ENCODE data around the gene CERT1.

Gene CERT1

GRCh38 chr5:75381456-75381855 lies 130.0 kb downstream of the CERT1 start:
- no peak for DNase-seq

- DNase-seq, result no peak
These were observed 131.3 kb downstream of the CERT1 start for GRCh38 chr5:75380099-75380498.

DNA sequence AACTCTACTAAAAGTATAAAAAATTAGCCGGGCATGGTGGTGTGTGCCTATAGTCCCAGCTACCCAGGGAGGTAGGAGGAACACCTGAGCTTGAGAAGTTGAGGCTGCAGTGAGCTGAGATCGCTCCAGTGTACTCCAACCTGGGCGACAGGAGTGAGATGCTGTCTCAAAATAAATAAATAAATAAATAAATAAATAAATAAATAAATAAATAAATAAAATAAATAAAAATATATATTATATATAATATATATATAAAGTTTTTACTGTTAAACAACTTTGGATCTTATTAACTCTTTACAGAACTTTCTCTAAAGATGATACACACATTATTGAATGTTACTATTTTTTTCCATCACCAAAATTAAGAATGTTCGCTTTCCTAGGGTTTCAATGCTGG lies 136.0 kb downstream of the CERT1 start:
- no peak for DNase-seq

GRCh38 chr5:75374394-75374814 lies 137.0 kb downstream of the CERT1 start:
- no peak for DNase-seq

DNA sequence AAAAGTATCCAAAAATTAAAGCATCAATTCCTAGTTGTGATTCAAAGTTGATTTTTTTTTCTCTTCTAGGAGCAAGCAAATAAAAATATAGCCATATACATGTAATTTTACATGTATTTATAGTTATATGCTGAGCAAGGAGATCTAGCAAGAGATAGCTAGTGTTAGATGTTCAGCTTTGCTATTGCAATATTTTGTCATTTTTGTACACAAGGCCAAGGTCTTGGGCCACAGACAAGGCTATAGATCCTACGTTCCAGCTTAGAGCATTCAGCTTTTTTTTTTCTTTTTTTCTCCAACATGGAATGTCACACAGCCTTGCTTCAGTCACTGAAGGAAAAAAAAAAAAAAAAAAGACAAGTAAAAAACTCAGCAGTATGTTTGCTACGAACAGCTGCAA lies 137.6 kb downstream of the CERT1 start:
- DNase-seq, result no peak

DNA sequence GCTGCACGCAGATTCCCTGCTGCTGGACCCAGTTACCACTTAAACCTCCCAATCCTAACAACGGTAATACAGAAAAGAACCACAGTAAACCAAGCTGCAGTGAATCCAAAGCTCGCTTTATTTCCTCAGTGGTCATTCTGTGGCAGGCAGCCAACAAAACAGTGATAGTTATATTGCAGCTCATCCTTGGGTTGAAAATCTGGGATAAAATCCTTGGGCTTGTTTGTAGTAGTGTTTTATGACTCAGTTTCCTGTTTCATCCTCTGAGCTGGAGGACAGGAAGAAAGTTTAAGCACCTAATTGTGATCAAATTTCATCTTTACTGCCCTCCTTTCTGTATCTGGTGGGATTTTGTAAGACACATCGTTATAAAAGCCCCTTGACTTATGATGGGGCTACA lies 143.0 kb downstream of the CERT1 start:
- no peak for DNase-seq

GRCh38 chr5:75367401-75367800 lies 144.0 kb downstream of the CERT1 start:
- DNase-seq, result no peak

DNA sequence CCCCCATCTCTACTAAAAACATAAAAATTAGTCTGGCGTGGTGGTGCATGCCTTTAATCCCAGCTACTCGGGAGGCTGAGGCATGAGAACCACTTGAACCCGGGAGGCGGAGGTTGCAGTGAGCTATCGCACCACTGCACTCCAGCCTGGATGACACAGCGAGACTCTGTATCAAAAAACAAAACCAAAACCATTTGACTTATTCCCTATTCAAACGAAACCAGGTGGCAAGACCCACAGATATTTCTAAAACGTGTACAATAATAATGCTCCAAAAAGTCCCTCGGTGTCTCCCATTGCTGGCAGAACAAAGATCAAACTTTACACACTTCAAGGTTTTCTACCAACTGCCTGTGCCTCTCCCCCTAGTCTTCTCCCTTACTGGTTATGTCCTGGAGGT lies 144.6 kb downstream of the CERT1 start:
- DNase-seq, result no peak

DNA sequence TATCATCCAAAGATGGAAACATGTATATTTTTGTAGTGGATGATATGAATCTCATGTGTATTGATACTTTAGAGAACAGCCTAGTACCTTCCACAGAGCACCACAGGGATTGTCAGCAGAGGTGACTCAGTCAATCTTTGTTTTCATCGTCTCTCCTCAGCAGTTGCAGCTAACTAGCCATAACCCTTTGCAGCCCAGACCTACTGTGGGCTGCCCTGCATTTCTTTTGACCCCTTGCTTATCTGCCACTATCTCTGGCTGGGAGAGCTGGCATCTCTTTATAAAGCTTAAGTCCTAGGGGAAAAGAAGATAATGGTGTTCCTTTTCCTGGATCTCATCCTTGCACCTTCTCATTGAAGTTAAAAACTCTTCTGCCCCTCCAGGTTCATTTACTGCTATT lies 145.7 kb downstream of the CERT1 start:
- DNase-seq, result no peak

DNA sequence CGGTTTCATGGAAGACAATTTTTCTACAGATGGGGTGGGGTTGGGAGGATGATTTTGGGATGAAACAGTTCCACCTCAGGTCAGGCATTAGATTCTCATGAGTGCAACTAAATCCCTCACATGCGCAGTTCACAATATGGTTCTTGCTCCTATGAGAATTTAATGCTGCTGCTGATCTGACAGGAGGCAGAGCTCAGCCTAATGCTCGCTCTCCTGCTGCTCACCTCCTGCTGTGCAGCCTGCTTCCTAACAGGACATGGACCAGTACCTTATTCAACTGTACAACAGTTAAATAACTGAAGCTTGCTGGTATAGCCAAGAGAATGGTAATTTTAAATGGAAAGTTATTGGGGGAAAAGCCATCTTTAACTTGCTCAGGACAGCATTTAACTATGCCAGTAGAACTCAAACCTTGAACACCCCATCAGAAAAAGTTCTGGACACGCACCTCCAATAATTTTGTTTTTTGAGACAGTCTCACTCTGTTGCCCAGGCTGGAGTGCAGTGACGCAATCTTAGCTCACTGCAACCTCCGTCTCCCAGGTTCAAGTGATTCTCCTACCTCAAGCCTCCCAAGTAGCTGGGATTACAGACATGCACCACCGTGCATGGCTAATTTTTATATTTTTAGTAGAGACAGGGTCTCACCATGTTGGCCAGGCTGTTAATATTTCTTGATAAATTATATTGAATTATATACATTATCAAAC lies 146.7 kb downstream of the CERT1 start:
- DNase-seq, result no peak

DNA sequence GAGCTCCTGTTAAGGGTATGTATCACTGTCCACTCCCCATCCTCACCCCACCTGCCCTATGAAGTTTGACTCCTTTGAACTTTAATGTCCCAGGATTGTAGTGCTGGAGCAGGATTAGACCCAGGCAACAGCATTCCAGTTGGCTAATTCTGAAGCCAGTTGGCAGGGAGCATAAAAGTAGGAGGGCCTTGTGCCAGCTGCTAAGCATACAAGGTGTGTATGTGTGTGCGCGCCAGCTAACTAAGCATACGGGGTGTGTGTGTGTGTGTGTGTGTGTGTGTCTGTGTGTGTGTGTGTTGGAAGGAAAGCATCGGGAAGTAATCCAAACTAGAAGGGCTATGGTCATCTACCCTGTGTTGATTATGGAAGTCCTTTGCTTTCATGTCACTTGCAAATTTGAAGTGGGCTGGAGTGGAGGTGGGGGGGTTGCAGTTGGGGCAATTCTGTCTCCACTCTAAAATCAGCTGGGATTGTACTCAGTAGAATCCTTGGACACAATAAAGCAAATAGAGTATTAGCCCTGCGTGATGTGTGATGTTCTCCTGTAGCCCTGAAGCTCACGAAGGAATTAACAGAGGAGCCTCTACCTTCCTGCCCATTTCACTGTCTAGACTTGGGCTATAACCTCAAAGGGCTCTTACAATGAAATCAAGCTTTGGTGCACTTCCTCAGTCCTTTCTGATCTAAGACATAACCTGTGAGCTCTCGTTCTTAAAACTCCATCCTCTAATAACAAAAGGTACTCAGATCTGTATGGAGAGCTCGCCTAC lies 147.5 kb downstream of the CERT1 start:
- DNase-seq, result peak; percentile 56

DNA sequence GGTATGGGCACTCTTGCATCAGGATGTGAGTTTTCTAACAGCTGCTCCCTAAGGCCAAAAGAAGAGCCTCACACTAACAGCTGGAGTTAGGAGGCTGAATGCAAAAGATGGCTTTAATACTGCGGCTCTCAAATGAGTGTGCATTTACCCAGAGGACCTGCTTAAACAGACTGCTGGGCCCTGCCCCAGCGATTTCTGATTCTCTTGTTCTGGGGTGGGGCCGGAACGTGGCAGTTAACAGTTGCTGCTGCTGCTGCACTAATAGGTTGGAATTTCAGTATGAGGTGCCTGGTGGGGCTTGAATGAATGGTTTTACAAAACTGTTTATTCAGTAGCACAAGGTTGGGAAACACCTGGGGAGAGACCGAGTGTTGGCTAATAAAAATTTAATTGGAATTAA lies 148.3 kb downstream of the CERT1 start:
- no peak for DNase-seq

- no peak for DNase-seq
These were observed 148.9 kb downstream of the CERT1 start for GRCh38 chr5:75362474-75362975.

GRCh38 chr5:75361310-75361709 lies 150.1 kb downstream of the CERT1 start:
- no peak for DNase-seq

- DNase-seq, result no peak
These were observed 153.3 kb downstream of the CERT1 start for GRCh38 chr5:75358117-75358516.

- DNase-seq, result no peak
These were observed 154.7 kb downstream of the CERT1 start for GRCh38 chr5:75356719-75357118.

DNA sequence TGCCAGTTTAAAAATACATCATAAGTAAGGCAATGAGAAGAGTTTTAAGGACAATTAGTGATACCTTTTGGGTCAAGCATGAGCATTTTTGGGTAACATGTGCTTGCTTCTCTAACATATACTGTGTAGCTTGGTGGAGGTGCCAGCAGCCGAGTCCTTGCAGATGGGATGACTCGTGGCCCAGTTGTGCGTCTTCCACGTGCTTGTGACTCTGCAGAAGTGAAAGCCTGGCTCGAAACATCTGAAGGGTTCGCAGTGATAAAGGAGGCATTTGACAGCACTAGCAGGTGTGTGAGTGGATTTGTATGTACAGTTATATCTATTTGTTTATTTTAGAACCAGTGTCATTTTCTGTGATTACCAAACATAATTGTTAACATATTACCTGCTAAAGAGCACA lies 156.2 kb downstream of the CERT1 start:
- no peak for DNase-seq

- DNase-seq, result no peak
These were observed 160.1 kb downstream of the CERT1 start for GRCh38 chr5:75351139-75351926.

GRCh38 chr5:75349663-75350062 lies 161.8 kb downstream of the CERT1 start:
- DNase-seq, result no peak

- DNase-seq, result no peak
These were observed 163.2 kb downstream of the CERT1 start for GRCh38 chr5:75348241-75348640.

DNA sequence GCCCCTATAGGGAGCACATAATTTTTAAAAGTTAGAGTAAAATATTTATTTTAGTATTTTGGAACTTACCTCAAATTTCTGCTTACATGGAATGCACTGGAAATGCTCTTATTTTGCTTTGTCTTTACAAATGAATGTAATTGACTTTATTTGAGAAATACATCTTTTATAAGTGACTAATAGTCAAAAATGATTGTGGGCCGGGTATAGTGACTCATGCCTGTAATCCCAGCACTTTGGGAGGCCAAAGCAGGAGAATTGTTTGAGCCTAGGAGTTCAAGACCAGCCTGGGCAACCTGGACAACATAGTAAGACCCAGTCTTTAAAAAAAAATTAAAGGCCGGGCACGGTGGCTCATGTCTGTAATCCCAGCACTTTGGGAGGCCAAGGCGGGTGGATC lies 168.6 kb downstream of the CERT1 start:
- no peak for DNase-seq

DNA sequence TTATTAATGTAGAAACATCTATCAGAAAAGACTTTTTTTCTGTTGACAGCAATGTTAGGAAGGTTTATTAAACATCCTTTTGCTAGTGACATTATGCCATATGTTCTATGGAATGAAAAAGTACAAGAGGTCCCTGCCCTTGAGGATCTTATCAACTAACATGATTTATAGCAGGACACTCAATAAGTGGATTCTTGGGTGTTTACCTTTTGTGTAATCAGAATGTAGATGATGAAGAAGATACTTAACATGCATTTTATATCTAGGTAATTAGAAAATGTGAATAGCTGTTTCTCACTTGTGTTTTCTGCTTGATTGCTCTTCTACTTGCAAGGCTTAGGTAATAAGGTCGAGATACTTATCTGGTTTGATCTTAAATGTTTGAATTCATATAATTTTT lies 169.5 kb downstream of the CERT1 start:
- no peak for DNase-seq

- no peak for DNase-seq
These were observed 170.5 kb downstream of the CERT1 start for GRCh38 chr5:75340714-75341478.
